ENCODE results near the gene RASL10A.

- TF ChIP-seq CTCF (IDR thresholded peaks at IDR 0.05 in 8 of 11, conservative IDR thresholded peaks at IDR 0.05 in 3 of 11): no peak
- no peak for TF ChIP-seq POLR2AphosphoS5 (IDR thresholded peaks at IDR 0.05)
- TF ChIP-seq POLR2A (IDR thresholded peaks at IDR 0.05): no peak
Measured at GRCh38 chr22:29345932-29346331, 30.4 kb upstream of the RASL10A start.

Measured in spleen (tissue), 7 donors.